ENCODE data around the gene DOK3. TPM values are rescaled to one million over a fixed set of nuclear protein-coding genes. Genes with fewer than 3 reads are reported as not detected.

The DOK3 gene
- total RNA-seq, 1 experiment from 2014 or later: 1.2 TPM

GRCh38 chr5:177484902-177485549 is 24.6 kb downstream of the DOK3 start:
- no peak for DNase-seq (ENCODE audit: extremely low read depth, low read depth)

- no peak for DNase-seq (ENCODE audit: extremely low read depth, low read depth)
Observed at GRCh38 chr5:177483994-177484901, 25.4 kb downstream of the DOK3 start.

GRCh38 chr5:177483042-177483441 is 26.6 kb downstream of the DOK3 start:
- no peak for DNase-seq (ENCODE audit: extremely low read depth, low read depth)

GRCh38 chr5:177482359-177482795 is 27.2 kb downstream of the DOK3 start:
- no peak for DNase-seq (ENCODE audit: extremely low read depth, low read depth)

GRCh38 chr5:177479774-177480173 is 29.9 kb downstream of the DOK3 start:
- DNase-seq (ENCODE audit: extremely low read depth, low read depth): no peak

- DNase-seq (ENCODE audit: extremely low read depth, low read depth): peak; percentile 65
Observed at GRCh38 chr5:177478711-177479646, 30.6 kb downstream of the DOK3 start.

GRCh38 chr5:177477701-177478477 is 31.7 kb downstream of the DOK3 start:
- no peak for DNase-seq (ENCODE audit: extremely low read depth, low read depth)

GRCh38 chr5:177476531-177477233 is 32.9 kb downstream of the DOK3 start:
- no peak for DNase-seq (ENCODE audit: extremely low read depth, low read depth)

GRCh38 chr5:177475563-177476427 is 33.8 kb downstream of the DOK3 start:
- no peak for DNase-seq (ENCODE audit: extremely low read depth, low read depth)

- DNase-seq (ENCODE audit: extremely low read depth, low read depth): no peak
Observed at GRCh38 chr5:177474846-177475562, 34.6 kb downstream of the DOK3 start.

- no peak for DNase-seq (ENCODE audit: extremely low read depth, low read depth)
Observed at GRCh38 chr5:177474002-177474476, 35.6 kb downstream of the DOK3 start.

- peak; percentile 37 for DNase-seq (ENCODE audit: extremely low read depth, low read depth)
Observed at GRCh38 chr5:177473443-177474001, 36.1 kb downstream of the DOK3 start, which contains the start of gene DBN1. Gene DBN1 (minus strand): TSS chr5:177473634. CDS start chr5:177473521, 113 bp downstream.

GRCh38 chr5:177472460-177473442 is 36.9 kb downstream of the DOK3 start:
- DNase-seq (ENCODE audit: extremely low read depth, low read depth): no peak

- no peak for DNase-seq (ENCODE audit: extremely low read depth, low read depth)
Observed at GRCh38 chr5:177471610-177472356, 37.8 kb downstream of the DOK3 start.

Data from NCI-H460 (cell line).